Daoy (cell line): ENCODE data around the gene GPR137. TPM values are rescaled to one million over a fixed set of nuclear protein-coding genes. Genes with fewer than 3 reads are reported as not detected.

Experiments used
- DNase-seq: peaks from one replicate; pipeline ENCODE4 v3.0.0-alpha.2; 2015; ENCODE audit warnings: low read depth
- total RNA-seq: library from RNA; depleted of rRNA; stranded (reverse); fragments of >200 nt; shearing (Covaris generic); gene quantifications from 2 replicates; pipeline ENCODE4 v1.2.3, GENCODE V29; 2014

The GPR137 gene
- total RNA-seq, 1 experiment from 2014 or later = 24.6 TPM

DNA sequence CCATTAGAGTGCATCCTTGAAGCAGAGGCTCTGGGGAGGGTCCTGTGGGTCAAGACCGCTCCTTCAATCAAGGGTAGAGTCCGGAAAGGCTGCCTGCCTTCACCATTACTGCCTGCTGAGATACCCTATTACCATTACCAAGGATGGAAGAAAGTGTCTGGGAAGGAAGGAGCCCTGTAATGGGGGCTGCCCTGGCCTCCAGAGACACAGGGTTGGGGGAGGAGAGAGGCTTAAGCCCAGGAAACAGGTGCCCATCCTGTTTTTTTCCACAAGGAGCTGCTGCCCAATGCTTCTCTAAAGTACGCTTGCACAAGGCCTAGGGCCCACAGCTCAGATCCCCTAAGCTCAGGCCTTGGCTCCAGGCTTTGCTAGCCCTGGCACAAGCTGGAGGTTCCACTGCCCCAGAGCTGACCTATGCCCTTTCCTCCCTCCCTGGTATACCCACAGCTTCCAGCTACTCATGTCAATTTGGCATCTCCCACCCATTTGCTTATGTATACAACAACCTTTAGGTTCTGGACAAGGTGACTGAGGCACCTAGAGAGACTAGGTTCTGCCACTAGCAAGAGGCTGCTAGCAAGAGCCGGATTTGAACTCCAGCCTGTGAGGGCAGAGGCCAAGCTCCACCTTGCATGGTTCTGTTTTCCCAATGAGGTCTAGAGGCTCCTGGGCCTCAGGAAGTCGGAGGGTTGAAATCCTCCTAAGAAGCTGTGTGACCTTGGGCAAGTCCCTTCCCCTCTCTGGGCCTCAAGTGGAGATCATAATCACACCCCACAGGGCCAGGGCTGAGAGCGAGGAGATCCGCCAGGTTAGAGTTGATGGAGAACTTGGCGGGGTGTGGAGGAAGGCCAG, 35.9 kb upstream of the GPR137 start:
- DNase-seq = no peak

DNA sequence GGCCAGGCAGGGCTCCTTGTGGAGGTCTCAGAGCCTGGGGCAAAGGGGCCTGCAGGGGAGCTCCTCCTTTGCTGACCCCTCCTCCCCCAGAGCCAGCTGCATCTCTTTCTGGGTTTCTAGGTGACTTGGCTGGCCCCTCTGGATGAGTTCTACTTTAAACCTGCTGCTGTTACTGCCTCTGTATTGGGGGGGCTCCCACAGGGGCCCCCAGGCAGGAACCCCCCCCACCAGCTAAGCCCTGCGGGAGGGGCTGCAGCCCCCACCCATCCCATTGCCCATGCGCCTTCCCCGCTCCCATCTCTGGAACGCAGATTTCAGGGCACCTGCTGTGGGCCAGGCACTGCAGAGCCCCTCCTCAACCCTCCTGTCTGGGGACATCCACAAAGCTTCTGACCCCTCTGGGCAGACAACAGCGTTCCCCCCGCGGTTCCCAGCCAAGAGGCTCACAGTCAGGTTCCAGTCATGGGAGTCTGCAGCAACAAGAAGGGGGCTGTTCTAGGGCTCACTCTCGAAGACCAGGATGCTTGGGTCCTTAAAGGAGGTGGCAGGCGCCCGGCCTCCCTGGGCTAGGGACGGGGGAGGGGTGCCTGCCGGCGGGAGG, 35.1 kb upstream of the GPR137 start:
- no peak for DNase-seq

GRCh38 chr11:64251016-64251752, 34.5 kb upstream of the GPR137 start, which contains the start of gene PLCB3:
PLCB3 (plus strand) TSS chr11:64251530; CDS start chr11:64251650, 120 bp downstream.
- peak; percentile 53 for DNase-seq

- no peak for DNase-seq
Observed at GRCh38 chr11:64251753-64252002, 34.0 kb upstream of the GPR137 start.

DNA sequence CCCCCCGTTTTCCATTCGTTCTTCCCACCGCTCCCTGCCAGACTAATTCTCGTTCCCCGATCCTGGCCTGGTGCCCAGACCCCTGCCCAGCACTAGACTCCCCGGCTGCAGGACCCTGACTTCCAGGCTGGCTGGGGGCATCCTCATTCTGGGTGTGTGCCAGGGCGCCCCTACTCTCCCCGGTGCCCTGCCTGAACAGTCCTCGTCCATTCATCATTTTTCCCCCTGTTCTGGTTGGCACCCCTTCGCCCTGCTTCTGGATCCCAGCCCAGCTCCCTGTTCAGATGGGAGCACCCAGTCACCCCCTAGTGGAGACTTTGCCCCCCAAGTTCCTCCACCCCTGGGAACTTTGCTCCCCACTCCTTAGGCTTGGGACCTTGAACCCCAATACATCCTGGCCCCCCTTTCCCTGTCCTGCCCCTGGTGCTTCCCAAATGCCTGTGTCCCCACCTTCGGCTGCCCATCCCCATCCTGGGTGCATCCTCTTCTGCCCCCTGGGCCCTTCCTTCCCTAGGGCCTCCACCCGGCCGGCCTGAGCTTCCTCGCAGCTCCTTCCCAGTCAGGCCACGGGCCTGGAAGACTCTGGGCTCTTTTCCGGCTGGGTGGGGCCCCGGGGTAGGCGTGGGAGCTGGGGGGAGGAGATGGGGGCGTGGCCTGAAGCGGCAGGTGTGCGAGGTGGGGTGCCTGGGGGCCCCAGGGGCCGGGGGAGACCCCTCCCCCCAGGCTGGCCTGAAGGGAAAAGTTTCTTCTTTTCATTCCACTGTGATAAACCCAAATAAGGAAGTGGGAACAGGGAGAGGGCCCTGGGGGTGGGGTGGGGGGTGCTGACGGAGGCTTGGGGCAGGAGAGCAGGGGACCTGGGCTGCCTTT, 33.4 kb upstream of the GPR137 start:
- peak; percentile 54 for DNase-seq

DNA sequence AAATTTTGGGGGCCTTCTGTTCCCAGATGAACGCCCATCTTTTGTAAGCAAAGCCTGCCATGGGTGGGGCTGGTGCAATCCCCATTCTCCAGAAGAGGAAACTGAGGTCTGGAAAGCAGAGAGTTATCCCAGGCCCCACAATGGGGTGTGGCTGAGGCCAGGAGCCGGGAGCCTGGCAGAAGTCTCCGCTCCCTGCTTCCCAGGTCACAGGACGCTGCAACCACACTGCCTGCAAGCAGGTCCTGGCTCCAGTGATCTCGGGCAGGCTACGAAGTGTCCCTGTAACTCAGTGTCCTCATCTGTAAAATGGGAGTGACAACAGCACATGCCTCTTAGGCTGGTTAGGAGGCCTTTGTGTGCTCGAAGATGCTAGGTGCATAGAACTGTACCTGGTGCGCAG, 32.6 kb upstream of the GPR137 start:
- DNase-seq = no peak

- DNase-seq = no peak
Observed at GRCh38 chr11:64253481-64253880, 32.2 kb upstream of the GPR137 start.

GRCh38 chr11:64254326-64254725, 31.3 kb upstream of the GPR137 start:
- no peak for DNase-seq

DNA sequence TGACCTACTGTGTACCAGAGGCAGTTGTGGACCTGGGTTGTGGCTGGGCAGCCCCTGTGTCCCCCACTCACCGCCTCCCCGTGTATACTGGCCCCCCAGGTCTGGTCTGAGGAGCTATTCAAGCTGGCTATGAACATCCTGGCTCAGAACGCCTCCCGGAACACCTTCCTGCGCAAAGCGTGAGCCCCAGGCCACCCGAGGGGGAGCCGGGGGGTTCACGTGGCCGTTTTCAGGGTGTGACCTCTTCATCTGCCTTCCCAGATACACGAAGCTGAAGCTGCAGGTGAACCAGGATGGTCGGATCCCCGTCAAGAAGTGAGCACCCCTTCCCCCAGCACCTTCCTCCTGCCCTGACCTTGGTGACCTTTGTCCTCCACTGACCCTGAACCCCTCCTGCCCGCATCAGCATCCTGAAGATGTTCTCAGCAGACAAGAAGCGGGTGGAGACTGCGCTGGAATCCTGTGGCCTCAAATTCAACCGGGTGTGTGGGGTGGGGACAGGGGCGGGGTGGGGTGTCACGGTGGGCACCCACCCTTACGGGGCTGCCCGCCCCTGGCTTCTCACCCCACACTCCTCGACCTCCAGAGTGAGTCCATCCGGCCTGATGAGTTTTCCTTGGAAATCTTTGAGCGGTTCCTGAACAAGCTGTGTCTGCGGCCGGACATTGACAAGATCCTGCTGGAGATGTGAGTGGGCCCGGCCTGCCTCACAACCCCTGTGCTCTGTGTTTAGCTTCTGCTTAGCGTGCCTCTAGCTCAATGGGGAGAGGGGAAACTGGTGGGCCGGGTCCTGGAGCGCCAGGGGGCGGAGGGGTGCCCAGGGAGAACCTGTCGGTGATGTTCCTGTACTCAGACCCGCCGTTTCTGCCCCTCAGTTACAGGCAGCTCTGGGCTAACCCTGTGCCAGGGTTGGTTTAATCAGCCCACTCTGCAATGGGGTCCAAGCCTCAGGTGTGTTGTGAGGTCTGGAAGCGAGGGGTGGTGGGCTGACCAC, 30.2 kb upstream of the GPR137 start:
- DNase-seq = no peak

DNA sequence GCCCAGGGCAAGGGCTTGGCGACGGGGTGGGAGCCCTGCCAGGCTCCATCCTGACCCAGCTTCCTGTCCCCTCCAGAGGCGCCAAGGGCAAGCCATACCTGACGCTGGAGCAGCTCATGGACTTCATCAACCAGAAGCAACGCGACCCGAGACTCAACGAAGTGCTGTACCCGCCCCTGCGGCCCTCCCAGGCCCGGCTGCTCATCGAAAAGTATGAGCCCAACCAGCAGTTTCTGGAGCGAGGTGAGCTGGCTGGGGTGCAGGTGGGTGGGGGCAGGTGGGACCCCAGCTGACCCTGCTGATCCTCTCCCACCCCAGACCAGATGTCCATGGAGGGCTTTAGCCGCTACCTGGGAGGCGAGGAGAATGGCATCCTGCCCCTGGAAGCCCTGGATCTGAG, 29.3 kb upstream of the GPR137 start:
- DNase-seq = no peak

GRCh38 chr11:64258356-64258755, 27.3 kb upstream of the GPR137 start:
- DNase-seq = no peak

DNA sequence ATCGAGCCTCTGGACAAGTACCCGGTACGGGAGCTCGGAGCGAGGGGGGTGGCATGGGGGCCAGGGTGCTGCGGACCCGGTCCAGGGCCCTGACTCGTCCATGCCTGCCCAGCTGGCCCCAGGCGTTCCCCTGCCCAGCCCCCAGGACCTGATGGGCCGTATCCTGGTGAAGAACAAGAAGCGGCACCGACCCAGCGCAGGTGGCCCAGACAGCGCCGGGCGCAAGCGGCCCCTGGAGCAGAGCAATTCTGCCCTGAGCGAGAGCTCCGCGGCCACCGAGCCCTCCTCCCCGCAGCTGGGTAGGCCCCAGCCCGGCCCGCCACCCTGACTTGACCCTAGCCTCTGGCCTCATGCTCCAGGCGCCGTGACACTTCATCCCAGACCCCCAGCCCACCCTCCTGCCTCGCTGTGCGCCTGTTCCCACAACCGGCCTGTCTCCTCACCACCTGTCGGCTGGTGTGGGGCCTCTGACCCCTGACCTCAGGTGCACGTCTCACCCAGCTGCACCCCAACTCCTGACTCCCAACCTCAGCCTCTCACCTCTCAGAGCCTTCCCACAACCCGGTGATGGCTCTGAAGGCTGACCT, 26.6 kb upstream of the GPR137 start:
- DNase-seq = no peak

DNA sequence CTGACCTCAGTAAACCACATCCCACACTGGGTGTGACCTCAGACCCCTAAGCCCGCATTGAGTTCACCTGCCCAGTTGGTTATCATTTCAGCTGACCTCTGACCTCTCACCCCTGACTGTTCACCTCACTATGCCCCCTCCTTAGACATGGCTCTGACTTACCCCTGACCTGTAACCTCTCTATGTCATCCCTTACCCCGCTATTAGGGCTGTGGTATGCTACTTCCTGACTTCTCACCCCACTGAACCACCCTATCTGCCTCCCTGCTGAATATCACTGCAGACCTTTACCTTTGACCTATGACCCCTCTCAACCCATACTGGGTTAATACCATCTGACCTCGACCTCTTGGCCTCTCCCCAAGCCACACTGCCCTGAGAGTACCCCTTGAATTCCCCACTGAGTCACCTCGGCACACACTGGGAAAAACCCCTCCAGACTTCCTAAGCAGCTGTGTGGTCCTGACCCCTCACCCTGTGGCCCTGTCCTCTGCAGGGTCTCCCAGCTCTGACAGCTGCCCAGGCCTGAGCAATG, 26.0 kb upstream of the GPR137 start:
- no peak for DNase-seq

DNA sequence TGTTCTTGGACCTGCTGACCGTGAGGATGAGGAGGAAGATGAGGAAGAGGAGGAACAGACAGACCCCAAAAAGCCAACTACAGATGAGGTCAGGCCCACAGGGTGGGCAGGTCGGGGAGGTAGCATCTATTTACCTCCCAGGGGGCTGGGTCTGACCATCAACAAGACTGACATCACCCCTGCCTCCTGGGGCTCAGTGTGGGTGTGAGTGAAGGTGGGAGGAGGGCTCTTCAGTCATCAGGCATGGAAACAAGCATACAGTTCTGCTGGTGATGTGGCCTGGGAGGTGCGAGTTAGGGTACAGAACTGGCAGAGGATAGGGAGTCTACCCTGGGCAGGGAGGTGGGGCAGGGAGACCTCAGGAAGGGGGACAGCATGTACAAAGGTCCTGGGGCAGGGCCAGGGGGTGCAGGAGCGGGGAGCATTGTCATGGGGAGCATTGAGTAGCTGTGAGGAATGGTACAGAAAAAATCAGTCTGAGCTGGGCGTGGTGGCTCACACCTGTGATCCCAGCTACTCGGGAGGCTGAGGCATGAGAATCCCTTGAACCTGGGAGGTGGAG, 25.4 kb upstream of the GPR137 start:
- no peak for DNase-seq

DNA sequence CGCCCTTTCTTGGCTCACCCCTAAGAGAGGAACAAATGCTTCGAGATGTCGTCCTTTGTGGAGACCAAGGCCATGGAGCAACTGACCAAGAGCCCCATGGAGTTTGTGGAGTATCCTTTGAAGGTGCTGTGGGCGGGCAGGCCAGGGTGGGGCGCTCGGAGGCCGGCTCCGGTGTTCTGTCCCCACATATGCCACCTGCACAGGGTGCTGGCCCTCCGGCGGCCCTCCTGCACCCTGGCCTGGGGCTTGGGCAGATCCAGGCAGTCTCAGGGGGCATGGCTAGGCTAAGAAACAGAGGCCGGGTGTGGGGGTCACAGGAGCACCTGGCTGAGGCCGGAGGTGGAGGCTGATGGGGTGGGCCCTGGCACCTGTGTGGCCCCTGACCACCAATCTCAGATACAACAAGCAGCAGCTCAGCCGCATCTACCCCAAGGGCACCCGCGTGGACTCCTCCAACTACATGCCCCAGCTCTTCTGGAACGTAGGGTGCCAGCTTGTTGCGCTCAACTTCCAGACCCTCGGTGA, 24.0 kb upstream of the GPR137 start:
- DNase-seq = no peak

DNA sequence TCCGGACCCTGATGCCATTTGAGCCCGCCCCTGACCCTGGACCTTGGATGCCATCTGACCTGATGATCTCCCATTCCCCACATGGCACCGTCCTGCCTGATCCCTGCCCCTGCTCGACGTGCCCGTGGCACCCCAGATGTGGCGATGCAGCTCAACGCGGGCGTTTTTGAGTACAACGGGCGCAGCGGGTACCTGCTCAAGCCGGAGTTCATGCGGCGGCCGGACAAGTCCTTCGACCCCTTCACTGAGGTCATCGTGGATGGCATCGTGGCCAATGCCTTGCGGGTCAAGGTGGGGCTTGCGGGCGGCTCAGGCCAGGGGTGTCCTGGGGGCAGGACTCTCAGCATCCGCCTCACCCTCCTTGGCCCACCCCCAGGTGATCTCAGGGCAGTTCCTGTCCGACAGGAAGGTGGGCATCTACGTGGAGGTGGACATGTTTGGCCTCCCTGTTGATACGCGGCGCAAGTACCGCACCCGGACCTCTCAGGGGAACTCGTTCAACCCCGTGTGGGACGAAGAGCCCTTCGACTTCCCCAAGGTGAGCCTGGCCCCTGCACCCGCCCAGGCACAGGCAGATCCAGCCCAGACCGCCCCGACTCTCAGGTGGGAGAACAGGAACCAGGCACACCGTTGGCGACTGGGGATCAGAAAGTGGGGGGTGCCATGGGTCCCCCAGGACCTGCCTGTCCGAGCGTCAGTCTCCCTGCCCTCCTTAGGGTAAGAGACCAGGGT, 23.2 kb upstream of the GPR137 start:
- no peak for DNase-seq

DNA sequence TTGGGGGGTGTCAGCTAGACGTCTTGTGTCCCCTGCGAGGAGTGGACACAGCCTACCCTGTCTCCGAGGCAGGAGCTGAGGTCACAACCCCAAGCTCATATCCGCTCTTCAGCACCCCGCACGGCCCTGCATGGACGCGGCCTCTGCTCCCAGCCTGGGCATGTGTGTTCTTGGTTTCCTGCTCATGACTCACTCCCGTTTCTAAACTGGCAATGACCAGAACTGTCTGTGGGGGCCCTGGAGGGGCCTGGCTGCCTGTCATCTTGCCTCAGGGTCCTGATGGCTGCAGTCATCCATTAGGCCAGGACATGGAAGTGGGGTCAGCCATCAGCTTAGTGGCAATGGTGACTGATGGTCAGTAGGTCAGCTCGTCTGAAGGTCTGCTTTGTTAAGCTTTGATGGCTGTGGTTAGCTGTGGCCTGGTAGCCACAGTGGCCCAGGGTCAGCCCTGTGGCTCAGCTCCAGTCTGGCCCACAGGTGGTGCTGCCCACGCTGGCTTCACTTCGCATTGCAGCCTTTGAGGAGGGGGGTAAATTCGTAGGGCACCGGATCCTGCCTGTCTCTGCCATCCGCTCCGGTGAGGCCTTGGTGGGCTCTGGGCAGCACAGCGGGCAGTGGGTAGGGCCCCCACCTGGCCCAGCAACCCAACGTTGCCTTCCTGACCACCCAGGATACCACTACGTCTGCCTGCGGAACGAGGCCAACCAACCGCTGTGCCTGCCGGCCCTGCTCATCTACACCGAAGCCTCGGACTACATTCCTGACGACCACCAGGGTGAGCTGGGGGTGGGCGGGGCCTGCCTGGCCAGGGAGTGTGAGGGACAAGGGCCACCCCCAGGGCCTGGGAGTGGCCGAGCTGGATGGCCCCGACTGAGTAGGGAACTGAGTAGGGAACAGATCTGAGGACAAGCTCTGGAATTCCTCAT, 22.4 kb upstream of the GPR137 start:
- DNase-seq = peak; percentile 77

DNA sequence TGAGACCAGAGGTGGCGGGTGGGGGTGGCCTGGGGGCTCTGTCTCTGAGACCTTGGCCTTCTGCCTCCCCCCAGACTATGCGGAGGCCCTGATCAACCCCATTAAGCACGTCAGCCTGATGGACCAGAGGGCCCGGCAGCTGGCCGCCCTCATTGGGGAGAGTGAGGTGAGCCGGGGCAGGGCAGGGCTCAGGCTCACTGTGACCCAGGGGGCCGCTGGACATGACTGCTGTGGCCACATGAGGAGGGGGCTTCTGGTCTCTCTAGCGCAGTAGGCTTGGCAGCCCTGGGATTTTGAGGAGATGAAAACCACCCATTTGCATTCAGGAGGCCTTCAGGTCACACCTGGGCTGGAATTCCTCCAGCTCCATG, 21.7 kb upstream of the GPR137 start:
- DNase-seq = no peak
